GM15510 (cell line): ENCODE results near the gene MOV10L1.

Experiments
- POLR2A ChIP-seq: IDR thresholded peaks from 3 replicates; pipeline ENCODE4 v1.6.1; 2011; ENCODE audit warnings: borderline replicate concordance; ENCODE audit not compliant: insufficient read length; ENCODE audit errors: extremely low read depth

Gene MOV10L1

GRCh38 chr22:50064453-50064852 is 25.4 kb upstream of the MOV10L1 start:
- TF ChIP-seq POLR2A: no peak

- TF ChIP-seq POLR2A: no peak
Observed at GRCh38 chr22:50067244-50067643, 22.6 kb upstream of the MOV10L1 start.

- no peak for TF ChIP-seq POLR2A
Observed at GRCh38 chr22:50068096-50068495, 21.7 kb upstream of the MOV10L1 start.

- no peak for TF ChIP-seq POLR2A
Observed at GRCh38 chr22:50070366-50070765, 19.4 kb upstream of the MOV10L1 start.

GRCh38 chr22:50071432-50072166 is 18.2 kb upstream of the MOV10L1 start:
- no peak for TF ChIP-seq POLR2A

- TF ChIP-seq POLR2A: no peak
Observed at GRCh38 chr22:50072167-50072555, 17.6 kb upstream of the MOV10L1 start.

GRCh38 chr22:50072714-50073538 is 16.9 kb upstream of the MOV10L1 start:
- no peak for TF ChIP-seq POLR2A

- TF ChIP-seq POLR2A: no peak
Observed at GRCh38 chr22:50074056-50074455, 15.8 kb upstream of the MOV10L1 start.

- TF ChIP-seq POLR2A: no peak
Observed at GRCh38 chr22:50074551-50075530, 15.0 kb upstream of the MOV10L1 start.

- no peak for TF ChIP-seq POLR2A
Observed at GRCh38 chr22:50076646-50077535, 12.9 kb upstream of the MOV10L1 start.

- TF ChIP-seq POLR2A: no peak
Observed at GRCh38 chr22:50078246-50078645, 11.6 kb upstream of the MOV10L1 start.

GRCh38 chr22:50078761-50079160 is 11.0 kb upstream of the MOV10L1 start:
- TF ChIP-seq POLR2A: no peak

- no peak for TF ChIP-seq POLR2A
Observed at GRCh38 chr22:50080077-50080465, 9.7 kb upstream of the MOV10L1 start.
